ENCODE measurements around the gene LRP5. TPM values are rescaled to one million over a fixed set of nuclear protein-coding genes. Genes with fewer than 3 reads are reported as not detected.
A peak's percentile ranks its signal among the peaks of the same experiment; 100 is the strongest.

Gene LRP5
- polyA plus RNA-seq, 1 donor (not counting 4 experiments of a cell fraction or from before 2014, with no cell fraction given), result 6.6 TPM

GRCh38 chr11:68267881-68268240, 44.5 kb upstream of the LRP5 start:
- FAIRE-seq (no peak), DNase-seq (ENCODE audit: low read depth, low spot score) (no peak)
- H3K9me3 ChIP-seq (ENCODE audit: control insufficient read depth, low read depth, low read length), result no peaks in the 10 kb centered on the region
- no peak overlapping the region for H3K27ac ChIP-seq (ENCODE audit: control insufficient read depth, insufficient read depth, low read length)
- no peak overlapping the region for H3K4me2 ChIP-seq (ENCODE audit: control insufficient read depth, extremely low read depth, insufficient read depth, low read depth, low read length)
- H3K4me3 ChIP-seq (ENCODE audit: control insufficient read depth in 2 of 3, extremely low read depth in 1 of 3, insufficient read depth in 2 of 3, low read depth in 1 of 3, low read length in 3 of 3), result no peak overlapping the region
- H2AFZ ChIP-seq (ENCODE audit: control insufficient read depth, low read length), result no peak overlapping the region
- H3K4me1 ChIP-seq (ENCODE audit: control insufficient read depth, extremely low read depth, insufficient read depth, low read length), result peaks cover 18% of the 10 kb centered on the region
- peaks cover 38 to 39% of the 10 kb centered on the region in 2 experiments for H3K36me3 ChIP-seq (ENCODE audit: control insufficient read depth in 2 of 2, extremely low read depth in 1 of 2, insufficient read depth in 2 of 2, low read length in 2 of 2)
- peaks cover 30% of the 10 kb centered on the region for H3K79me2 ChIP-seq (ENCODE audit: control insufficient read depth, insufficient read depth, low read length)
- dilution Hi-C loops (cut with MboI; ENCODE audit: extremely low pct_ligation_motif_present, low sequenced_read_pairs), result no loop called here
- H3K9ac ChIP-seq (ENCODE audit: control insufficient read depth, extremely low read depth, insufficient read depth, low read length), result no peak overlapping the region
- TF ChIP-seq EZH2 (IDR thresholded peaks at IDR 0.05; ENCODE audit: low read length), result no peak
- no peak for TF ChIP-seq CTCF (optimal IDR thresholded peaks at IDR 0.05 in 1 of 3, IDR thresholded peaks at IDR 0.05 in 1 of 3, conservative IDR thresholded peaks at IDR 0.05 in 1 of 3; ENCODE audit: extremely low read depth in 1 of 3, insufficient read depth in 2 of 3, low read length in 3 of 3)
- peaks cover 4% of the 10 kb centered on the region for H3K9me1 ChIP-seq (ENCODE audit: control insufficient read depth, extremely low read depth, insufficient read depth, low read length)
- no peaks in the 10 kb centered on the region for H3K27me3 ChIP-seq (ENCODE audit: control insufficient read depth, extremely low read depth, insufficient read depth, low read length)
- H4K20me1 ChIP-seq (ENCODE audit: control insufficient read depth, extremely low read depth, insufficient read depth, low read length), result no peaks in the 10 kb centered on the region

GRCh38 chr11:68269414-68270081, 42.8 kb upstream of the LRP5 start:
- no peak for TF ChIP-seq EZH2 (IDR thresholded peaks at IDR 0.05; ENCODE audit: low read length)
- no peak for TF ChIP-seq CTCF (optimal IDR thresholded peaks at IDR 0.05 in 1 of 3, IDR thresholded peaks at IDR 0.05 in 1 of 3, conservative IDR thresholded peaks at IDR 0.05 in 1 of 3; ENCODE audit: extremely low read depth in 1 of 3, insufficient read depth in 2 of 3, low read length in 3 of 3)
- H3K27me3 ChIP-seq (ENCODE audit: control insufficient read depth, extremely low read depth, insufficient read depth, low read length), result no peaks in the 10 kb centered on the region
- H3K4me3 ChIP-seq (ENCODE audit: control insufficient read depth in 2 of 3, extremely low read depth in 1 of 3, insufficient read depth in 2 of 3, low read depth in 1 of 3, low read length in 3 of 3), result no peak overlapping the region
- peaks cover 21% of the 10 kb centered on the region for H3K4me1 ChIP-seq (ENCODE audit: control insufficient read depth, extremely low read depth, insufficient read depth, low read length)
- H3K79me2 ChIP-seq (ENCODE audit: control insufficient read depth, insufficient read depth, low read length), result peaks cover 30% of the 10 kb centered on the region
- peaks cover 4% of the 10 kb centered on the region for H3K9me1 ChIP-seq (ENCODE audit: control insufficient read depth, extremely low read depth, insufficient read depth, low read length)
- peaks cover 30 to 35% of the 10 kb centered on the region in 2 experiments for H3K36me3 ChIP-seq (ENCODE audit: control insufficient read depth in 2 of 2, extremely low read depth in 1 of 2, insufficient read depth in 2 of 2, low read length in 2 of 2)
- FAIRE-seq (no peak), DNase-seq (ENCODE audit: low read depth, low spot score) (no peak)
- dilution Hi-C loops (cut with MboI; ENCODE audit: extremely low pct_ligation_motif_present, low sequenced_read_pairs), result no loop called here
- peak overlapping the region; percentile 67 for H3K4me2 ChIP-seq (ENCODE audit: control insufficient read depth, extremely low read depth, insufficient read depth, low read depth, low read length)
- H3K9ac ChIP-seq (ENCODE audit: control insufficient read depth, extremely low read depth, insufficient read depth, low read length), result no peak overlapping the region
- H3K27ac ChIP-seq (ENCODE audit: control insufficient read depth, insufficient read depth, low read length), result no peak overlapping the region
- H3K9me3 ChIP-seq (ENCODE audit: control insufficient read depth, low read depth, low read length), result no peaks in the 10 kb centered on the region
- no peak overlapping the region for H2AFZ ChIP-seq (ENCODE audit: control insufficient read depth, low read length)
- no peaks in the 10 kb centered on the region for H4K20me1 ChIP-seq (ENCODE audit: control insufficient read depth, extremely low read depth, insufficient read depth, low read length)

Data from keratinocyte (primary cell).